ENCODE measurements around the gene CCDC88B.

DNA sequence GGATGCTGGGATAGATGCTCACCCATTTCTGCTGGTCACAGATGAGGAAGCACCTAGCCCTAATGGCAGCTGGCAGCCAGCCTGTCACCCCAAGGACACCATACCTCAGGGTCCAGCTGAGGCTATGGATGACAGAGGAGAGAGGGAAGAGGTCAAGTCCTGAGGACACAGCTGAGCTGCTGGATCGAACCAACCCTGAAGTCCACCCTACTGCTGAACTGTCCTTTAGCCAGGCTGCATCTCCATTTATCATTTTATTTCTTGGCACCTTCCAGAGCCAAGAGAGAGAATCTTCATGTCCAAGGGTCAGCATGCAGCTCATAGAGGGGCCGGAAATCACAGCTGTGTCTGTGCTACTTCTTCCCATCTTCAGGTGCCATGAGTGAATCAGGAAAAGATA lies 49.8 kb downstream of the CCDC88B start:
- TF ChIP-seq, protein P1, sequence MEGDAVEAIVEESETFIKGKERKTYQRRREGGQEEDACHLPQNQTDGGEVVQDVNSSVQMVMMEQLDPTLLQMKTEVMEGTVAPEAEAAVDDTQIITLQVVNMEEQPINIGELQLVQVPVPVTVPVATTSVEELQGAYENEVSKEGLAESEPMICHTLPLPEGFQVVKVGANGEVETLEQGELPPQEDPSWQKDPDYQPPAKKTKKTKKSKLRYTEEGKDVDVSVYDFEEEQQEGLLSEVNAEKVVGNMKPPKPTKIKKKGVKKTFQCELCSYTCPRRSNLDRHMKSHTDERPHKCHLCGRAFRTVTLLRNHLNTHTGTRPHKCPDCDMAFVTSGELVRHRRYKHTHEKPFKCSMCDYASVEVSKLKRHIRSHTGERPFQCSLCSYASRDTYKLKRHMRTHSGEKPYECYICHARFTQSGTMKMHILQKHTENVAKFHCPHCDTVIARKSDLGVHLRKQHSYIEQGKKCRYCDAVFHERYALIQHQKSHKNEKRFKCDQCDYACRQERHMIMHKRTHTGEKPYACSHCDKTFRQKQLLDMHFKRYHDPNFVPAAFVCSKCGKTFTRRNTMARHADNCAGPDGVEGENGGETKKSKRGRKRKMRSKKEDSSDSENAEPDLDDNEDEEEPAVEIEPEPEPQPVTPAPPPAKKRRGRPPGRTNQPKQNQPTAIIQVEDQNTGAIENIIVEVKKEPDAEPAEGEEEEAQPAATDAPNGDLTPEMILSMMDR (IDR thresholded peaks at IDR 0.05): no peak
- no peak for TF ChIP-seq POLR2A (IDR thresholded peaks at IDR 0.05)

Data from esophagus squamous epithelium (tissue), 4 donors.